Coronary artery (tissue), 2 donors: Measurements from ENCODE around the gene RSAD1.

Source experiments
- DNase-seq: peaks from one replicate; pipeline ENCODE4 v3.0.0-alpha.2; 2017; ENCODE audit warnings: low spot score
- H3K27ac ChIP-seq, 2 donors: fragments of 200-600 bp; sonication (generic); one replicate each; pipeline ENCODE4 v1.5.1; 2016 to 2019
- H3K4me3 ChIP-seq: fragments of 200-600 bp; sonication (generic); 2 replicates; pipeline ENCODE4 v1.5.1; 2016; ENCODE audit warnings: mild to moderate bottlenecking, moderate library complexity
- CTCF ChIP-seq: fragments of 200-600 bp; sonication (generic); IDR thresholded peaks from one replicate; pipeline ENCODE4 v1.5.1; 2019; ENCODE audit warnings: antibody characterized with exemption

The RSAD1 gene

GRCh38 chr17:50513495-50513894 lies 34.8 kb downstream of the RSAD1 start:
- DNase-seq, result no peak
- no peak overlapping the region for H3K4me3 ChIP-seq
- H3K27ac ChIP-seq, result no peak overlapping the region
- no peak for TF ChIP-seq CTCF

GRCh38 chr17:50514388-50514787 lies 35.7 kb downstream of the RSAD1 start:
- no peak overlapping the region for H3K4me3 ChIP-seq
- no peak for DNase-seq
- no peak for TF ChIP-seq CTCF
- H3K27ac ChIP-seq, result no peak overlapping the region

GRCh38 chr17:50514936-50515702 lies 36.5 kb downstream of the RSAD1 start:
- Histone ChIP-seq H3K27ac (no peak overlapping the region), H3K4me3 (no peak overlapping the region)
- no peak for DNase-seq
- TF ChIP-seq CTCF, result no peak

- H3K27ac ChIP-seq, result no peak overlapping the region
- H3K4me3 ChIP-seq, result no peak overlapping the region
- TF ChIP-seq CTCF, result no peak
- DNase-seq, result no peak
Measured at GRCh38 chr17:50517011-50517410, 38.4 kb downstream of the RSAD1 start.

GRCh38 chr17:50517504-50518383 lies 39.1 kb downstream of the RSAD1 start:
- no peak overlapping the region for H3K27ac ChIP-seq
- no peak overlapping the region for H3K4me3 ChIP-seq
- no peak for TF ChIP-seq CTCF
- DNase-seq, result no peak

- no peak for DNase-seq
- no peak overlapping the region for H3K4me3 ChIP-seq
- TF ChIP-seq CTCF, result no peak
- no peak overlapping the region for H3K27ac ChIP-seq
Measured at GRCh38 chr17:50518384-50519023, 39.8 kb downstream of the RSAD1 start.
